Omental fat pad (tissue), 4 donors: ENCODE measurements around the gene SMOC2. TPM values are rescaled to one million over a fixed set of nuclear protein-coding genes. Genes with fewer than 3 reads are reported as not detected.

Experiments used
- ATAC-seq: fragments of 150-250 bp; one replicate; pipeline ENCODE4 v1.9.1; 2016; ENCODE audit warnings: mild to moderate bottlenecking, moderate library complexity; ENCODE audit not compliant: low FRiP score
- DNase-seq: peaks from one replicate; pipeline ENCODE4 v3.0.0-alpha.2; 2019; ENCODE audit warnings: low spot score
- total RNA-seq, 4 donors: library from RNA; depleted of rRNA; stranded (reverse); fragments of >200 nt; gene quantifications; one replicate each; pipeline ENCODE4 v1.1.0, GENCODE V29; 2016
- TF ChIP-seq, protein P1 (sequence below), 3 donors: fragments of 450-650 bp; IDR thresholded peaks; one replicate each; pipeline ENCODE4 v1.5.1; 2016 to 2017; ENCODE audit warnings: antibody characterized with exemption in 3 of 3, mild to moderate bottlenecking in 3 of 3, moderate library complexity in 2 of 3

SMOC2 gene
- total RNA-seq, 4 donors from 2014 or later = 53.1 to 164 (median 102) TPM

DNA sequence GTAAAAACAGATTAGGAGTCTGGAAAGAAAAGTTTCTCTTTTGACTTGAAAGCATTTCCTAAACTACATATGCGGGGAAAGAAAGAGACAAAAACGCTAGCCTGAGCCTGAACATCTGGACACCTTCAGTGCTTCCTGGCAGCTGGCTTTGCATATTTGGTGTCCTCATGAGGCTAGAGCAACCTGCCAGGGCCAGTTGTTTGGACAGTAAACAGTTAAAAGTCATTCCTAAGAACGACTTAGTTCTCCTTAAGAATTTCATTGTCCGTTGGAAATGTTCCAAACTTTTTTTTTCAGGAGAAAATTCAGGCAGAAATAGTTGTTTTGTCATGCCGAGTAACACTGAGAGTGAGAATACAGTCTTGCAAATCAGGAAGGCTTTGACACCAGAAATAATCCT is 199.8 kb downstream of the SMOC2 start:
- TF ChIP-seq, protein P1, sequence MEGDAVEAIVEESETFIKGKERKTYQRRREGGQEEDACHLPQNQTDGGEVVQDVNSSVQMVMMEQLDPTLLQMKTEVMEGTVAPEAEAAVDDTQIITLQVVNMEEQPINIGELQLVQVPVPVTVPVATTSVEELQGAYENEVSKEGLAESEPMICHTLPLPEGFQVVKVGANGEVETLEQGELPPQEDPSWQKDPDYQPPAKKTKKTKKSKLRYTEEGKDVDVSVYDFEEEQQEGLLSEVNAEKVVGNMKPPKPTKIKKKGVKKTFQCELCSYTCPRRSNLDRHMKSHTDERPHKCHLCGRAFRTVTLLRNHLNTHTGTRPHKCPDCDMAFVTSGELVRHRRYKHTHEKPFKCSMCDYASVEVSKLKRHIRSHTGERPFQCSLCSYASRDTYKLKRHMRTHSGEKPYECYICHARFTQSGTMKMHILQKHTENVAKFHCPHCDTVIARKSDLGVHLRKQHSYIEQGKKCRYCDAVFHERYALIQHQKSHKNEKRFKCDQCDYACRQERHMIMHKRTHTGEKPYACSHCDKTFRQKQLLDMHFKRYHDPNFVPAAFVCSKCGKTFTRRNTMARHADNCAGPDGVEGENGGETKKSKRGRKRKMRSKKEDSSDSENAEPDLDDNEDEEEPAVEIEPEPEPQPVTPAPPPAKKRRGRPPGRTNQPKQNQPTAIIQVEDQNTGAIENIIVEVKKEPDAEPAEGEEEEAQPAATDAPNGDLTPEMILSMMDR (IDR thresholded peaks at IDR 0.05) = no peak
- ATAC-seq = no peak
- no peak for DNase-seq

DNA sequence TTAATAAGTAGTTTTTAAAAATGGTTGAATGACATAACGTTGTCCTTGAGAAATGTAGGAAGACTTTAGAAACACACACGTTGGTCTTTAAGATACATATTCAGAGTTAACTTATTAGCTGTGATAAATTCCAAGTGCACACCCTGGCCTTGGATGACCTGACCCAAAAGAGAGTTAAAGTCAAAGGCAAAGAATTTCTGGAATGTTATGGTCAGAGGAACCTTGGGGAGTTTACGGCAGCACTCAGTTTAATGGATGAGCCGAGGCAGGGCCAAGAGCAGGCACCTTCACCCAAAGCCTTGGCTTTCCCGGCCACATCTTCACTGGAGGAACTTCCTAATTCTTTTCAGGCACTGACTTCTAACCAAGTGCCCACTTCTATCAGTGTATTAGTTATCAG is 200.5 kb downstream of the SMOC2 start:
- no peak for DNase-seq
- peak; percentile 81 for ATAC-seq
- TF ChIP-seq, protein P1 (IDR thresholded peaks at IDR 0.05) = no peak

DNA sequence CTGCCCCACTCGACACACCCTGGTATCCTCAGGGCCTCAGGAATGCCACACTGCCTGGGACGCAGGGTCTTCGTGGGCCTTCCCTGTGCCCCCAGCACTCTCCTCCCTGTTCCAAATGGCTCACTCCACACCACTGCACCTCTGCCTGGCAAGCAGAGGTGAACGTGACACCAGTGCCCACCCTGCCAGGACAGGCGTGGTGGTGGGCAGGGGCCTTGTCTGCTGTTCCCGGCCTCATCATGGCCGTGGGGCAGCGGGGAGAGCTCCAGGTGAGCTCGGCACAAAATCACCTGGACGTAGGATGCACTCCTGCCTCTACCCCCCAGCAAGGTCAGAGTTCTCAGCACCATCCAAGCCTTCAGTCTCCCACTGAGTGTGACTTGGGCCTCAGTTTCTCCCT is 202.4 kb downstream of the SMOC2 start:
- TF ChIP-seq, protein P1 (IDR thresholded peaks at IDR 0.05) = no peak
- no peak for DNase-seq
- ATAC-seq = no peak

DNA sequence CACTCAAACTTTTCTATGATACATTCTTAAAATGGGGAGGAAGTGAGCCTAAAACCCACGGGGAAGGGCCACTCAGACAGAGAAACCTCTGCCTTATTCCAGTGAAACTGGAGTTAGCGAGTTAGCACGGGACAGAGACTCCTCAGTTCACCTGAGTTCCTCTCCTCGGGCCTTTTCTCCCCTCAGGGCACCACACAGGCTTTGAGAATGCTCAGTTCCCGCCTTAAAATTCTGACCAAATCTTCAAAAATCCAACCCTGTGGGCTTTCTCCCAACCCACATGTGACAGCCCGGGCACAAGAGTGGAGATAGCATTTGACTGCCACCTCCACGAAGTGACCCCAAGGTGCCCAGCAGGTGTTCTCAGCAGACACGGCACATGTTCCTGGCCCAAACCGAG is 204.3 kb downstream of the SMOC2 start:
- TF ChIP-seq, protein P1 (IDR thresholded peaks at IDR 0.05) = no peak
- no peak for DNase-seq
- ATAC-seq = no peak

DNA sequence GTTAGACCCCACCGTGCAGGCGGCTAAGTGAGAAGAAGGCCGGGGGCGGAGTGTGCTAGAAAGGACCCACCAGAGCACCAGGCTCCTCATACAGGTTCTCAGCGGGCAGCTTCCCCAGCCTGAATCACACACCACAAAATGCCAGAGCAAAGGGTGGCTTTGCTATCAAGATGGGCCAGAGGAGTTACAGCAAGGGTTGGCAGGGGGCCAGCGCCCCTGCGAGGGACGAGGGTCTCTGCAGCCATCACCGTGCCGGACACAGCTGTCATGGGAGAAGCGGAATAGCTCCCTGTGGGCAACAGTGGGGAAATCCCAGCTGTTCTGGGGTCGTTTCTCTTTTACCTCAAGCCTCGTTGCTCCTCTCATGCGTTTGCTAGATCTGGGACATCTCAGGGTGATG is 206.3 kb downstream of the SMOC2 start:
- ATAC-seq = no peak
- no peak for DNase-seq
- TF ChIP-seq, protein P1 (IDR thresholded peaks at IDR 0.05) = no peak

DNA sequence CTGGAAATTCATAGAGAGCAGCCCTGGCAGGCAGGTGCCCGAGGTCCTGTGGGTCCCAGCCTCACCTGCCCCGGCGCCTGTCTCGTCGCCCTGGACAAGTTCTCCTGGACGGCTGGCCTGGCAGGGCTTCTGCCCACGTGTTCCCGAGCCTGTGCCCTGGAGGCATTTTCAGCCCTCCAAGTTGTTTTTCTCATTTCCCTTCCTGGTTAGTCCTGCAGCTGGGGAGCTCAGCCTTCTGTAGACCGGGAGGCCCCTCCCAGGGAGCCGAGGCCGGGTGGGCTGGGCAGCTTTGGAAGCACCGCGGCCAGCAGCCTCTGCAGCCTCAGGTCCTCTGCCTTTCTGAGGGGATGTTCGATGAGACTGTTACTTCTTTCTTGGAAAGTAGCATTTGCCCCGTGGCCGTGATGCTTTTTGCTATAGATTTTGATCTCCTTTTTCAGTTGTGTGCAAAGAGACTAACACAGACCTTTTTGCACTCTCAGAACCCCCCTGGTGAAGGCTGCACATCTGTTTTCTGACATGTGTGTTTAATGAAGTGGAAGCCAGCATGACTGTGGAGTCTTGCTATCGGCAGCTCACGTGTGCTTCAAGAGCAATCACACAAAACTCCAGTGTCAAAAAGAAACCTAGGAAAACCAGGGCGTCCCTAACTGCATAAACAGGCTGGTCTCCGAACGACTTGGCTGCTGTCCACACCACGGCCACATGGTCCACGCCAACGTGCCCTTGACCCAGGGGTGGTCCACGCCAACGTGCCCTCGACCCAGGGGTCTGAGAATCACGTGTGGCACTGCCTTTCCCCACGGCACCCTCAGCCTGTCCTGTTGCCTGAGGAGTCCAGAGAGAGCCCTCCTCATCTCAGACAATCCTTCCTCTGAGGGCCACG is 207.5 kb downstream of the SMOC2 start:
- DNase-seq (no peak), ATAC-seq (no peak)
- TF ChIP-seq, protein P1 (IDR thresholded peaks at IDR 0.05) = no peak

DNA sequence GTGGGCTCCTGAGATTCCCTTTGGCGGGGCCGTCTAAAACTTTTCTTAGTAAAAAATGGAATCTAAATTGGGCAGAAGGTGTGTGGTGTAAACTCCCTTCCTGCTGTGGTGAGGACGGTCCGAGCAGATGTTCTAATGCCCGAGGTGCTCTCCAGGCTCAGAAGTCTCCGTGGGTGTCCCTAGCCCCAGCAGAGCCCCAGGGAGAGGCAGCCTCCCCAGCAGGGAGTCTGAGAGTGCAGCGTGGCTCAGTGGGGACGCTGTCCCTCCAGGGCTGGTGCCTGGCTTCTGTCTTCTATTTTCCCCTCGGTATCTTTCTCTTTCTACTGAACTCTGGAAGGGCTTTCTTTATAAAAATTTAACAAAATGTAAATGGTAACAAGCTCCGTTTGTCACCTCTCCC is 208.2 kb downstream of the SMOC2 start:
- TF ChIP-seq, protein P1 (IDR thresholded peaks at IDR 0.05) = no peak
- ATAC-seq (no peak), DNase-seq (no peak)
